Mucosa of descending colon (tissue), 3 donors: Measurements from ENCODE around the gene ABLIM1. TPM values are rescaled to one million over a fixed set of nuclear protein-coding genes. Genes with fewer than 3 reads are reported as not detected.

Source experiments
- ATAC-seq: fragments of 200-7000 bp; cut with Tn5 transposase; one replicate; pipeline ENCODE4 v1.9.1; 2020; ENCODE audit warnings: mild to moderate bottlenecking, moderate library complexity
- DNase-seq, 3 donors: peaks; one replicate each; pipeline ENCODE4 v3.0.0-alpha.2; 2020
- H3K36me3 ChIP-seq: fragments of 200-600 bp; one replicate; pipeline ENCODE4 v1.8.0; 2021; ENCODE audit warnings: low read depth, mild to moderate bottlenecking
- H3K4me1 ChIP-seq: fragments of 200-600 bp; one replicate; pipeline ENCODE4 v1.8.0; 2021; ENCODE audit warnings: low read depth, mild to moderate bottlenecking
- H3K4me3 ChIP-seq: fragments of 200-600 bp; one replicate; pipeline ENCODE4 v1.8.0; 2021; ENCODE audit warnings: mild to moderate bottlenecking
- H3K9me3 ChIP-seq: fragments of 200-600 bp; one replicate; pipeline ENCODE4 v1.8.0; 2021; ENCODE audit warnings: mild to moderate bottlenecking
- CTCF ChIP-seq: fragments of 200-600 bp; IDR thresholded peaks from one replicate; pipeline ENCODE4 v1.8.0; 2022; ENCODE audit warnings: antibody characterized with exemption, mild to moderate bottlenecking
- intact Hi-C, 2 donors: fragments of 100-400 bp; cut with DNase I in 1 of 2; cut with micrococcal nuclease in 1 of 2; formaldehyde crosslinking; loops; one replicate each; pipeline versions ENCODE4 v1.11.0 to v1.11.1; 2022; cut with DNase I, micrococcal nuclease
- total RNA-seq, 3 donors: library from RNA; stranded (reverse); fragmentation: NEBNext Ultra II Directional in 2 of 3; extraction: Animal tissue kit (Norgen Biotek cat#: 25700) in 2 of 3; gene quantifications; one replicate each; pipeline versions ENCODE4 v1.2.1 to v1.2.4, GENCODE V29; 2021 to 2023
- donor health status: DM: no; HTN: no; CAD: no; lungs with moderate emphysema.
- donor health status: DM: no; HTN: no; CAD: no.
- donor health status: DM: no; HTN: yes; CAD: no.

ABLIM1 gene
- total RNA-seq, 3 donors from 2014 or later, result 67.1 to 122 (median 103) TPM

DNA sequence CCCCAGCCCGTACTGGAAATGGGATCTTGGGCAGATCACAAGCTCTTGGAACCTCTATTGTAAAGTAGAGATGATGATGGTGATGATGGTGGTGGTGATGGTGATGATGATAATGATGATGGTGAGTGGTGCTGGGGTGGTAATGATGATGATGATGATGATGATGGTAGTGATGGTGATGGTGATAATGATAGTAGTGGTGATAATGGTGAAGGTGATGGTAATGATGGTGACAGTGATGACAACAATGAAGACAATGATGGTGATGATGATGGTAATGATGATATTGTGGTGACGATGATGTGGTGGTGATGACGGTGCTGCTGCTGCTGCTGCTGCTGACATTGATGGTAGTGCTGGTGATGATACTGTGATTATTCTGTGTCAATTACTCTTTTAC lies 162.8 kb downstream of the ABLIM1 start:
- intact Hi-C loops, result loop anchor here in 1 of 2 donors (10.0 kb wide), 1 partner anchor 49 kb away; no protein-coding TSS in a partner anchor
- H3K9me3 ChIP-seq, result no peaks in the 10 kb centered on the region
- peaks cover 12% of the 10 kb centered on the region for H3K4me1 ChIP-seq
- no peak for ATAC-seq
- H3K36me3 ChIP-seq, result no peaks in the 10 kb centered on the region
- DNase-seq, result no peak
- H3K4me3 ChIP-seq, result no peak overlapping the region
- no peak for TF ChIP-seq CTCF

DNA sequence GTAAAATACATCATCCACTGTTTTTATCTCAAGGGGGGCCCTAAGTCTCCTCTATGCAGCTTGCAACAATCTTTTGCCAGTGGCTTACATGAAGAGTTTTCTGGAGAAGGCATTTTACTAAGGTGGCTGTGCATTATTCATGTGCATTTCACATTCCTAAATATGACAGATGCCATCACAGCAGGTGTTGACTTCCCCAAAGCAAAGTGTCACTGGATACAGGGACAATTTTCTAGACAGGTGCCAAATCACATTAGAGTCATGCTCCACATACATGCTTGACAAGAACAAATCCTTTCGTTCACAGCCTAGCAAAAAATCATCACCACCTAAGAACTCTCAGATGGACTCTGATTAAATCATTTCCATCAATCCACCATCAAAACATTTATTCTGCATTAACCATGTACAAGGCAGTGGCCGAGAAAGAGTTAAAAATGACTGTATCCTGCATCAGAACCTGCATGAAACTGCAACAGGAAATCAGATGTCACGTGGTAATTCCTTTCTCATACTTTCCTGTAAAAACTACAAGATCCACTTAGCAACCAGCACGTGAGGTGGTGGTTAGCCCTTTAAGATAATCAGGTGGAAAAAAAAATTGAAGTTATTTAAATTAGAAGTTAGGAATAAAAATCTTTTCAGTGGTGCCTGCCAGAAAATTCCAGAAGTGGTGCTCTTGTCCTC lies 165.6 kb downstream of the ABLIM1 start:
- intact Hi-C loops, result loop anchor here in 1 of 2 donors (10.0 kb wide), 1 partner anchor 52 kb away; no protein-coding TSS in a partner anchor
- ATAC-seq (no peak), DNase-seq (no peak)
- Histone ChIP-seq H3K9me3 (no peaks in the 10 kb centered on the region), H3K4me1 (no peaks in the 10 kb centered on the region), H3K4me3 (no peak overlapping the region), H3K36me3 (no peaks in the 10 kb centered on the region)
- no peak for TF ChIP-seq CTCF

DNA sequence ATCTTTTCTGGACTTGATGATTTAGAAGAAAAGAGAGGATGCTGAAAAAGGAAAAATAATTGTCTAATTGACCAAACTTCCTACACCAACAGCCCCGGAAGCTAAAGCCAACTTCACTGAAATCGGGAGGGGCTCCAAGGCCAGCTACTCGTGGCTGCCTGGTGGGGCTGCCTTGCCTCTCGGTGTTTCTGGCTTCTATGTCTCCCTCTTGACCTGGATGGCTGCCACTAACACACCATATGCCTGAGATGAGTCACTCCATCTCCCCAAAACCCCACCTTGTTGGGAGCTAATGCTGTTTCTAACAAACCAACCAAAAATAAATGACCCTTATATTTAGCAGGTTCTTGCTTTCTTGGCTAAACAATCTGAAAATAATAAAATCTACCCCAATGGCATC lies 166.1 kb downstream of the ABLIM1 start:
- intact Hi-C loops, result loop anchor here in 1 of 2 donors (10.0 kb wide), 1 partner anchor 53 kb away; no protein-coding TSS in a partner anchor
- no peaks in the 10 kb centered on the region for H3K9me3 ChIP-seq
- H3K36me3 ChIP-seq, result no peaks in the 10 kb centered on the region
- no peaks in the 10 kb centered on the region for H3K4me1 ChIP-seq
- DNase-seq (no peak), ATAC-seq (no peak)
- no peak for TF ChIP-seq CTCF
- no peak overlapping the region for H3K4me3 ChIP-seq

- no peak for ATAC-seq
- DNase-seq, result no peak
- H3K4me1 ChIP-seq, result no peaks in the 10 kb centered on the region
- no peaks in the 10 kb centered on the region for H3K36me3 ChIP-seq
- no peak overlapping the region for H3K4me3 ChIP-seq
- intact Hi-C loops, result loop anchor here in 1 of 2 donors (10.0 kb wide), 1 partner anchor 53 kb away; no protein-coding TSS in a partner anchor
- no peak for TF ChIP-seq CTCF
- no peaks in the 10 kb centered on the region for H3K9me3 ChIP-seq
These were observed 166.7 kb downstream of the ABLIM1 start for GRCh38 chr10:114491419-114491818.

- H3K9me3 ChIP-seq, result no peaks in the 10 kb centered on the region
- intact Hi-C loops, result loop anchor here in 1 of 2 donors (10.0 kb wide), 1 partner anchor 55 kb away; no protein-coding TSS in a partner anchor
- no peak overlapping the region for H3K4me3 ChIP-seq
- no peak for TF ChIP-seq CTCF
- H3K4me1 ChIP-seq, result no peaks in the 10 kb centered on the region
- DNase-seq (no peak), ATAC-seq (no peak)
- no peaks in the 10 kb centered on the region for H3K36me3 ChIP-seq
These were observed 168.4 kb downstream of the ABLIM1 start for GRCh38 chr10:114489521-114490310.
